ENCODE data around the gene SPNS2.

Gene SPNS2

DNA sequence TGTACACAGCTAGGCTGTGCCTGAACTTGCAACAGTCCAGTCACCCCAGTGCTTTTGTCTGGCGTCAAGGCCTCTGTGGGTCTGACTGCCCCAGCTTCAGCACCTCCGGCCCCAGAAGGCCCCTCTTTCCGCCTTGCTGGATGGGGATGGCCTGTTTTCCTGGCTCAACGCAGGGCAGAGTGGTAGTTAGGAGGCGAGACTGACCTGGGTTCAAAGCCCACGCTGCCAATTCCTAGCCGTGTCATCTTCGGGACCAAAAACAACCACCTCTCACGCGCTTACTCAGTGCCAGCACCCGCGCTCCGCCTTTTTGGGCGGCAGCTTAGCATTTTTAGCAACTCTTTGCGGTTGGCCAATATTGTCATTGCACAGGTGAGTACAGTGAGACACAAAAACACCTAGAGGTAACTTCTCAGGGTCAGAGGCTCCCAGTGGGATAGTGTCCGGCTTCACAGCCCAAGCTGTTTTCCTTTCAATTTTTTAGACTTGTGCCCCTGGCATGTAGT is 51.9 kb downstream of the SPNS2 start:
- no peak for DNase-seq (ENCODE audit: low read depth)

DNA sequence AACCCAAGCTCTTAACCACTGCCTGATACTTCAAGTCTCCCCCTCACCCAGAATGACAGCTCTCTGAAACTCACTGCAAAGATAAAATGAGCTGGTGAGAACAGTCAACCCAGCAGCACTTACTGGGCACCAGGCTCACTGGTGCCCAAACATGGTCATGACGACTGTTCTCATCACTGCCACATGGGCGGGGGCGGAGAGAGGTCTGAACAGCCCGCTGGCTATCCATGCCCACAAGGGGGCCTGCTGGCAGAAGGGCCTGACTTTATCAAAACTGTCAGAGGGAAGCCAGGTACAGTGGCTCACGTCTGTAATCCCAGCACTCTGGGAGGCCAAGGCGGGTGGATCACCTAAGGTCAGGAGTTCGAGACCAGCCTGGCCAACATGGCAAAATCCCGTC is 52.5 kb downstream of the SPNS2 start:
- no peak for DNase-seq (ENCODE audit: low read depth)

DNA sequence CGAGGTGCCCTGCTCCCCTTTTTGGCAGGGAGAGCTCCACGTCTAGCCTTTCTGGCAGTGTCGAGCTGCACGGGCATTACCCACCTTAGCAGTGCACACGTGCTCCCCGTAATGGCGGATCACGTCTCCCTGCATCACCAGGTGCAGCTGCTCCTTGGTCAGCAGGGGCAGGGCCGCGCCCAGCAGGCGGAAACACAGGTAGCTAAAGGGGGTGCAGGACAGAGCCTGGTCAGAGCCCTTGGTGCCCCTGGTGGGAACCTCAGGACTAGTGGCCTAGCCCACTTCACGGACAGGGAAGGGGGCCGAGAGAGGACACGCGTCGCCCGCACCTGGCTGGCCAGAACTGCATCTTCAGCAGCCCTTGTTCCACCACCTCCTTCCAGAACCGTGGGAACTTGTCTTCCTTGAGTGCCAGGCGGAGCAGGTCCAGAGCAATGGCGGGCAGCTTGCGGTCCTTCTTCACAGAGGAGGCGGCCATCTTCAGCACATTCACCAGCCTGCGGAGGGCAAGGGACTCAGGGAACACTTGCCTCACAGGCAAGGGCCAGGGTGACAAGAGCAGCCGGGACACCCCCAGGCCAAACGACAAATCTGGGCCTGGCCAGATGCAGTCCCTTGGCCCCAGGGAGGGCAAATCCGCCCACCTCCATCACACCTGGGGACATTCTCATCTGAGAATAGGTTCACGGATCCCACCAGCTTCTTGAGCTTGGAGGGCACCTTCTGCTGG is 53.3 kb downstream of the SPNS2 start:
- DNase-seq (ENCODE audit: low read depth): no peak

DNA sequence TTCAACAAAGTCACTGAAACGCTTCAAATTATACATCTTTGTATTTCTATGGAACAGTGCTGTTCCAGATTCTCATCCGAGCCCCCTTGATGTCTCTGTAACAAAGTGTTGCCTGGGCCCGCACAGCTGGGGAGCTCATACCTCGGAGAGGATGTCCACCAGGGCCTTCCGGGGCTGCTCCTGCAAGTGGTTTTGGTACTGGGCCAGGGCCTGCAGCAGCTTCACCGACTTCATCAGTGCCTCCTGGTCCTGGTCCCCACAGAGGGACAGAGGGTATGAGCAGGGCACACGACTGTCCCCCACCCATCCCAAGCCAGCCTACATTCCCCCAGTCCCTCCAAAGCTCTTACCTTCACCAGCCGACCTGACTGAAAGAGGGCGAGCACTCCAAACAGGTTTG is 55.0 kb downstream of the SPNS2 start:
- no peak for DNase-seq (ENCODE audit: low read depth)

GRCh38 chr17:4554441-4554996 is 55.8 kb downstream of the SPNS2 start:
- no peak for DNase-seq (ENCODE audit: low read depth)

DNA sequence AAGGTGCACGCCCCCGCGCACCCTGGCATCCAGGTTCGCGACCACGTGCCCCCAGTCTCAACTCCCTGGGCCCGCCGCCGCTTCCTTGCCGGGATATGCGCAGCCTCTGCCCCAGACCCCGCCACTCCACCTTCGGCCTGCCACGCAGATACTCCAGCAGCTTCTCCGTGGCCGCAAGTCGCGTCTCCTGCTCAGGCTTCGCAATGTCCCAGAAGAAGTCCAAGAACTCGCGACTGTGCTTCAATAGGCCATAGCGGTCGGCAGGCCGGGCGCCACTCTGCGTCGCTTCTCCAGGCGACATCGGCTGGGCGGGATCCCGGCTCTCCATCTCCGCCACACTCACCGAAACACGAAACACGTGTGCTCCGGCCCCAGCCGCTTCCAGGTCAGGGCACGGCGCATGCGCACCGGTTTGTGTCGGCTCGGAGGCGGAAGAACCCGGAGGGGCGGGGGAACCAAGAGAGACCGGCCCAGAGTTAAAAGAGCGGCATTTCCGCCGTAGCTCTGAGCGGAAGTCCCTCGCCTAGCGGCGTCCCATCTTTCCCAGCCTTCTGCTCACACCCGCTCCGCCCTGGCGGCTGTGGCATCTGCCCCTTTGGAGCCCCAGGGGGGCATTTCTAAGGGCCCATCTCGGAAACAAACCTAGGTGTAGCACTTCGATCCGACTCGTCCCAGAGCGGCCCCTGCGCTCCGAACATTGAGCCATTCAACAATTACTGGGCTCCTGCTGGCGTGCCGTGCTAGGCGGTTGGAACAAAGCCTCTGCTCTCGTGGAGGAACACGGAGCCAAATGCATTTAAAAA is 56.5 kb downstream of the SPNS2 start, which contains the start of gene MYBBP1A:
Gene MYBBP1A (minus strand): TSS at position 388 of the 803 bp plus-strand sequence. CDS start 60 bp downstream, at position 328.
- DNase-seq (ENCODE audit: low read depth): peak; percentile 95

DNA sequence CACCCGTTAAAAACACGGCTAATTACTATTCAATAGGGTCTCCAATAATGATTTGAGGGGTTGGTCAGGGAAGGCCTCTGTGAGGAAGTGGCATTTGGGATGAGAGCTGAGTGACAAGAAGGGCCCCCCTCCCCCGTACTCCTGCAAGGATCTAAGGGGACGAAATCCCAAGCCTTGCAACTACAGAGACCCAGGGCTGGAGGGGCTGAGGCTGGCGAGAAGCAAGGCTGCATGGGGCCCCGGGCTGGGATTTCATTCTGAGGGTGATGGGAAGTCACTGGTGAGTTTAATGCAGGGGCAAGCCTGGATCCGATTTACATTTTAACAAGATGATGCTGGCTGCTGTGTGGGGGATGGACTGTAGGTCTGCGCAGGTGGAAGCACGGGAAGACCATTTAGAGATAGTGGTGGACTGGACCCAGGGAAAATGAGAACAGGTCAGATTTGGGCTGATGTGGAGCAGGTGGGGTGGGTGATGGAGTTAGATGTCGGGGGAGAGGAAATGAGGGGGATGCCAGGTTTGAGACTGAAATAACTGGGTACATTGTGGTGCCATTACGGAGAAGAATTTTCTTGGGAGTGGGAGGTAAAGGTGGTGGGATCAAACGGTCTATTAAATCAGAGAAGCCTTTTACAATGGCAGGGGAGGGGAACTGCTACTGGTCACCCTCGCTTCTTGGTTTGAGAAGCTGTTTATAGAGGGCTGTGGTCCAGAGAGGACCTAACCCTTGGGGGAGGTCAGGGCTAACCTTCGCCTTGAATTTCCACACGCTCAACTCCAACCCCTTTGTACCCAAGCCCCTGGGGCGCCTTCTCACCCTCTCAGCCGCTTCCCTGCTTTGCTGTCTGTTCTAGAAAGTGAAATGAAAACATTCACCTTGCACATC is 57.4 kb downstream of the SPNS2 start:
- no peak for DNase-seq (ENCODE audit: low read depth)

GRCh38 chr17:4556996-4557395 is 58.3 kb downstream of the SPNS2 start:
- no peak for DNase-seq (ENCODE audit: low read depth)

DNA sequence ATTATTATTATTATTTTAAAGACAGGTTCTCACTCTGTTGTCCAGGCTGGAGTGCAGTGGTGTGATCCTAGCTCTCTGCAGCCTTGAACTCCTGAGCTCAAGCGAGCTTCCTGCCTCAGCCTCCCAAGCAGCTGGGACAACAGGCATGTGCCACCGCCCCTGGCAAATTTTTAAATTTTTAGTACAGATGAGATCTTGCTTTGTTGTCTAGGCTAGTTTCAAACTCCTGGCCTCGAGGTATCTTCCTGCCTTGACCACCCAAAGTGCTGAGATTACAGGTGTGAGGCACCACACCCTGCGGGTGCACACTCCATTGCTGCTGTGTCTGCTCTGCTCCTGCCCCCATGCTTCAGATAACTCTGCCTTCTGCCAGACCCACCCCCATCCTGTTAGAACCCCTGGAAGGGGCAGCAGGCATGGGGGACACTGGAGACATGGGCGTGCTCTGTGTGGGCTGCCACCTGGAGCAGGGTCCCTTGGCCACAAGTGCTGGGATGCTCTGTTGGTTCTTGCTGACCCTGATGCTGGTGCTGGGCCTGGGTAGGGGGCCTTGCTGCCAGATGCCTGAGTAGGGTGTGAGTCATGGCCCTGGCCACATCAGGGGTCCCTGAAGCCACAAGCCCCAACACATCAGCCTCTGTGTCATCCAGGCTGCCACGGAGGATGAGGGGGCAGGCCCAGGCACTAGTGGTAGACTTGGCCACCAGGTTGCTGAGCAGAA is 59.1 kb downstream of the SPNS2 start:
- DNase-seq (ENCODE audit: low read depth): no peak

DNA sequence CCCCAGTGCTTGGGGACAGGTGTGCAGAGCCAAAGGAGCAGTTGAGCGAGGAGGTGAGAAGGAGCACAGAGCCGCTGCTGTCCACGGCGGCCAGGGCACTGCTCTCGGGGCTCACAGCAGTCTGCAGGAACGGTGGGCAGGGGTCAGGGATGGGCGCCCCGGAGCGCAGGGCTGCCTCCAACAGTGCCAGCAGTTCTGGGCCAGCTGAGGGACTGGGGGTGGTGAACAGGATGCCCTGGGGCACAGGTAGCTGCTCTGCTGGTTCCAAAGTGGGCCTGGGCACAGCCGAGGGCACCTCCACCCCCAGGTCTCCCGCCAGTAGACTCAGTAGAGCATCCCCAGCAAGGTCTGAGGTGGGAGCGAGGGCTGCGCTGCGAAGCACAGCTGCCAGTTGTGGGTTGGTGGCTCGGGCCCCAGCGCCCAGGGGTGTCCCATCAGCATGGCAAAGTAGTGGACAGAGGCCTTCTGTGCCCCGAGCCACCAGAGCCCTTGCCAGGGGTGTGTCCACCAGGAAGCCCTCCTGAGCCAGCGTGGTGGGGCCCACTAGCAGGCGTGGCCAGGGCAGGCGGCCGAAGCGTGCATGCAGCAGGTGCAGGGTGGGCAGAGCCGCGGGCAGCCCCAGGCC is 59.8 kb downstream of the SPNS2 start:
- DNase-seq (ENCODE audit: low read depth): no peak

DNA sequence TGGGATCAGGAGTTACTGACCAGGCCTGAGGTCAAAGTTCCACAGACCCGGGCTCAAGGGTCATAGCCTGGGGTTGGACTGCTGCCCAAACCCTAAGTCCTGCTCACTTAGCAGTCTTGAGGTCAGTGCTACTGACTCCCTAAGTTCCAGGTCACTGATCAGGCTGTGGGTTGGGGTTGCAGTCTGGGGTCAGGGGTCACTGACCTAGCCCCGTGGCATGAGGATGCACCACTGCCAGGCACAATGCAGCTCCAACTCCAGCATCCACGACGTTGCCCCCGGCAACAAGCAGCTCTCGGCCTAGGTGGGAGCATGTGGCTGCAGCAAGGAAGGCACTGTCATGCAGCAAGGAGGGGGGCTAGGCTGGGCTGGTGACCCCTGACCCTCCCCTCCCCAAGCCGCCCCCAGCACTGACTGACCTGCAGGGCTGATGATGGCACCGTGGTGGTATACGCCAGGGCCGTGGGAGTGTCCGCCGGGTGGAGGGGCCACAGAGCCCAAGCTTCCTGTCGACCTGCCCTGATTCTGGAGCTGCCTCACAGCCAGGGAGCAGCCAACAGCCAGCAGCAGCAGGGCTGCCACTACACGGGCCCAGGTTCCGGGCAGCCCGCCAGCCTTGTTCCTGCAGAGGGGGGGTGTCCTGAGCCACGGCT is 60.6 kb downstream of the SPNS2 start:
- no peak for DNase-seq (ENCODE audit: low read depth)

GRCh38 chr17:4559966-4560365 is 61.3 kb downstream of the SPNS2 start:
- no peak for DNase-seq (ENCODE audit: low read depth)

GRCh38 chr17:4560421-4560820 is 61.7 kb downstream of the SPNS2 start, which contains the start of gene GGT6:
GGT6 (minus strand) TSS chr17:4560577; CDS start chr17:4560521, 56 bp downstream.
- no peak for DNase-seq (ENCODE audit: low read depth)

GRCh38 chr17:4560837-4561256 is 62.2 kb downstream of the SPNS2 start:
- no peak for DNase-seq (ENCODE audit: low read depth)

GRCh38 chr17:4562015-4562969 is 63.6 kb downstream of the SPNS2 start:
- DNase-seq (ENCODE audit: low read depth): no peak

DNA sequence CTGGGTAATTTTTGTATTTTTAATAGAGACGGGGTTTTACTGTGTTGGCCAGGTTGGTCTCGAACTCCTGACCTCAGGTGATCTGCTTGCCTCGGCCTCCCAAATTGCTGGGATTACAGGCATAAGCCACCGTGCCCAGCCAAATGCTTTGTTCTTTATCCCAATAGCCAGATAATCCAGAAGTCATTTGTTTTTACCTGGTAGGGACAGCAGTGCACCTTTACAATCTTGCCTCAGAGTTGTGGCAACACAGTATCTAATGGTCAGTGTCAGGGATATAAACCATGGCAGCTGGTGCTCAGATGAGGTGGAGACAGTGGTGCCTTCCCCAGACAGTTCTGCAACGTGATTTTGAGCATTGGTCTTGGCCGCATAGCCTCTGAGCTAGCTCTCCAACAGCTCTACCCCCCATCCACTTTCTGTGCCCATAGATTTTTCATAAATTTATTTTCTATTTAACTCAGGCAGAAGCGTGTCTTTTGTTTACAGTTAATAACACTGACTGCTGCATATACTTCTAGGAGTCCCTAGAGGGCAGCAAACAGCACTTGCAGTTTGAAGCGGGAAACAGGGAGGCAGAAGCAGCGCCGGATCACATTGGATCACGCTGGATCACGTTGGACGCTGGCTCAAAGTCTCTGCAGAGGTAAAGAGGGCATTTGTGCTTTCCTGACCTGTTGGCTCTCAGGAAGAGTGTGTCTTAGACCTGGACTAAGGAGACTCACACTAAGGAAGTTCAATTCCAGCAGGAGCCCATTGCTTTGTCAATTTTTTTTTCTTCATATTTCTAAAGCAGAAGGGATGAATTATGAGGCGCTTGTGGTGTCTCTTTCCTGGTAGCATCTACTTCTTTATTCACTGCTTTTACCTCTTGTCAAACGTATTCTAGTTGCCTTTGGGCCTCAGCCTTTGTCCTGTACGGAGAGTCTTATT is 66.8 kb downstream of the SPNS2 start:
- peak; percentile 25 for DNase-seq (ENCODE audit: low read depth)

- peak; percentile 8 for DNase-seq (ENCODE audit: low read depth)
These were observed 68.1 kb downstream of the SPNS2 start for GRCh38 chr17:4566785-4567184.

DNA sequence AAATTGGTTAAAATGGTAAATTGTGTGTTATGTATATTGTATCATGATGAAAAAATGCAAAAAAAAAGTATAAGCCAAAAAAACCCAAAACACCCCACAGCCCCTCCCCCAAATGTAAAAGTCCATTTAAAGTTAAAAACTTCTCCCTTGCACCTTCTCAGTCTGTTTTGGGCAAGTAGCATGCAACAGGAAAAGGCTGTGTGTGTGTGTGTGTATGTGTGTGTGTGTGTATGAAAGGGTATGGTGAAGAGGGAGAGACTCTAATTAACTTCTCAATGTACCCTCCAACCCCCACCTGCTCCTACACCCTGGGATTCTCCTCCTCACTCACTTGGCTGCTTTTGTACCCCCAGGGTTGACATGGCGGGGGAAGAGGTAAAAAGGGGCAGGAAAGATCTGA is 70.9 kb downstream of the SPNS2 start:
- DNase-seq (ENCODE audit: low read depth): no peak

Data from stimulated activated CD8-positive, alpha-beta memory T cell treated with anti-CD3 and anti-CD28 coated beads, Interleukin-12 subunit alpha, Interleukin-12 subunit beta, amount 100 ng/mL, for 1 hour (primary cell).